ENCODE results near the gene MCUR1. TPM values are rescaled to one million over a fixed set of nuclear protein-coding genes. Genes with fewer than 3 reads are reported as not detected.
"Not testable (repeated sequence)": the region's sequence is repeated elsewhere in the genome, so short reads cannot be mapped to it uniquely, and the experiment has no call there.

MCUR1 gene
- total RNA-seq, 6 experiments from 2014 or later: 17.5 to 25.5 (median 22.4) TPM

GRCh38 chr6:13832778-13833177 lies 18.4 kb upstream of the MCUR1 start:
- no peak for DNase-seq
- H3K9me3 Mint-ChIP-seq: peaks cover 6% of the 10 kb centered on the region
- peaks cover 6% of the 10 kb centered on the region; the same call in 1 of the 2 replicates for H3K36me3 Mint-ChIP-seq (ENCODE audit: low read depth)
- peaks cover 7% of the 10 kb centered on the region for H3K27me3 Mint-ChIP-seq (ENCODE audit: insufficient read depth)
- no peaks in the 10 kb centered on the region for H3K4me1 Mint-ChIP-seq (ENCODE audit: low read depth)
- no peak for TF ChIP-seq CTCF (IDR thresholded peaks at IDR 0.05)
- H3K27ac Mint-ChIP-seq: no peak overlapping the region
- H3K4me3 Mint-ChIP-seq: no peak overlapping the region

GRCh38 chr6:13831615-13832014 lies 17.3 kb upstream of the MCUR1 start:
- Mint-ChIP-seq H3K27ac (no peak overlapping the region), H3K4me1 (ENCODE audit: low read depth) (no peaks in the 10 kb centered on the region), H3K4me3 (no peak overlapping the region), H3K36me3 (ENCODE audit: low read depth) (peaks cover 6% of the 10 kb centered on the region; the same call in 1 of the 2 replicates), H3K9me3 (peaks cover 6% of the 10 kb centered on the region), H3K27me3 (ENCODE audit: insufficient read depth) (peaks cover 11% of the 10 kb centered on the region)
- TF ChIP-seq CTCF (IDR thresholded peaks at IDR 0.05): no peak
- DNase-seq: no peak

- no peaks in the 10 kb centered on the region for H3K4me1 Mint-ChIP-seq (ENCODE audit: low read depth)
- peaks cover 6% of the 10 kb centered on the region; the same call in 1 of the 2 replicates for H3K36me3 Mint-ChIP-seq (ENCODE audit: low read depth)
- H3K27ac Mint-ChIP-seq: no peak overlapping the region
- H3K9me3 Mint-ChIP-seq: peaks cover 6% of the 10 kb centered on the region
- H3K4me3 Mint-ChIP-seq: no peak overlapping the region
- no peak for DNase-seq
- TF ChIP-seq CTCF (IDR thresholded peaks at IDR 0.05): no peak
- H3K27me3 Mint-ChIP-seq (ENCODE audit: insufficient read depth): peaks cover 14% of the 10 kb centered on the region
Measured at GRCh38 chr6:13830803-13831202, 16.4 kb upstream of the MCUR1 start.

GRCh38 chr6:13829419-13829818 lies 15.1 kb upstream of the MCUR1 start:
- not testable (repeated sequence) for H3K36me3 Mint-ChIP-seq (ENCODE audit: low read depth); H3K4me3 Mint-ChIP-seq; H3K4me1 Mint-ChIP-seq (ENCODE audit: low read depth); H3K27ac Mint-ChIP-seq; H3K9me3 Mint-ChIP-seq; DNase-seq
- peaks cover 11% of the 10 kb centered on the region for H3K27me3 Mint-ChIP-seq (ENCODE audit: insufficient read depth)

- not testable (repeated sequence) for DNase-seq; H3K4me3 Mint-ChIP-seq; H3K36me3 Mint-ChIP-seq (ENCODE audit: low read depth); H3K27ac Mint-ChIP-seq; H3K4me1 Mint-ChIP-seq (ENCODE audit: low read depth); H3K9me3 Mint-ChIP-seq
- H3K27me3 Mint-ChIP-seq (ENCODE audit: insufficient read depth): peaks cover 14% of the 10 kb centered on the region; the same call in 1 of the 2 replicates
Measured at GRCh38 chr6:13828656-13829301, 14.4 kb upstream of the MCUR1 start.

- H3K27me3 Mint-ChIP-seq (ENCODE audit: insufficient read depth): peaks cover 14% of the 10 kb centered on the region; the same call in 1 of the 2 replicates
- TF ChIP-seq CTCF (IDR thresholded peaks at IDR 0.05): no peak
- no peaks in the 10 kb centered on the region for H3K4me1 Mint-ChIP-seq (ENCODE audit: low read depth)
- no peak overlapping the region for H3K27ac Mint-ChIP-seq
- peaks cover 6% of the 10 kb centered on the region for H3K9me3 Mint-ChIP-seq
- no peak for DNase-seq
- peaks cover 6% of the 10 kb centered on the region; the same call in 1 of the 2 replicates for H3K36me3 Mint-ChIP-seq (ENCODE audit: low read depth)
- no peak overlapping the region for H3K4me3 Mint-ChIP-seq
Measured at GRCh38 chr6:13827032-13827431, 12.7 kb upstream of the MCUR1 start.

Measured in HFFc6 (cell line).